ENCODE data around the gene GTPBP1. TPM values are rescaled to one million over a fixed set of nuclear protein-coding genes. Genes with fewer than 3 reads are reported as not detected.
A peak's percentile ranks its signal among the peaks of the same experiment; 100 is the strongest.

The GTPBP1 gene
- total and polyA plus RNA-seq, 9 donors = 22.5 to 45.3 (median 34.6) TPM

DNA sequence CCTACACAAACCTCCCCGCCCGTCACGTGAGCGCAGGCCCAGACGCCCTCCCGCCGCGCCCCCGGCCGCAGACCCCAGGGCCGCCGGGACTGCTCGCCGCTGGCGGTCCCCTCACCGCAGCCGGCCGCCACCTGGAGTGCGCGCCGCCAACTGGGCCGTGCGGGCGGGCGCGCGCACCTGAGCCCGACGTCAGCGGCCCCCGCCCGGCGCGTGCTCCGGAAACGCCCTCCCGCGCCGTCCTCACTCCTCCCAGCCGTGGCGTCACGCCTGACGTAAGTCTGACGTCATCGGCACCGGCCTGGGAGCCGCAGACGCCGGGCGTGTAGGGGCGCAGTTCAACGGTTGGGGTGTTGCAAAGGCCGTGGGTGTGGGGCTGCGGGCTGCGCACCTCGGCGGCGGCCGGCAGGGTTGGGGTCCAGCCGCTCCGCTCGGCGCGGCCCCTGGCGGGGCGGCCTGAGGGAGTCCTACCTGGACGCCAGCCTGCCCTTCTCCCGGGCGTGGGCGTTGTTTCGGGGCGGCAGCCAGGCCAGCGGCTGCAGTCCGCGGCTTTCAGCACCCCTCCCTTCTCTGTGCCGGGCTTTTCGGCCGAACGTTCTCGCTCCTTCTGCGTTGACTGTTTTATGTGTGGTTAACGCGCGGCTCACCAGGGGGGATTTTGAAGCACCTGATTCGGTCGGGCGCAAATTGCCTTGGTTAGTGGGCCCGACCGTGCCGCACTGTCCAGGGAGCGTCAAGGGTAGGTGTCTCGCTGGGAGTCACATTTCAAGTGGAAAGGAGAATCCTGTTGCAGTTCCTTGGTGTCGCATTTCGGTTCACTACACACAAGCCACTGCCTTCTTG lies 4.7 kb upstream of the GTPBP1 start, which contains the start of gene JOSD1:
Gene JOSD1 (minus strand): TSS at position 155 of the 840 bp plus-strand sequence. CDS start 956 bp downstream, outside the sequence.
- under 1% methylated on average over 75 of the region's 94 CpGs for WGBS (ENCODE audit: insufficient coverage)
- Histone ChIP-seq H3K4me1 (ENCODE audit: control insufficient read depth, insufficient read depth, low read length) (peaks cover 39% of the 10 kb centered on the region), H3K9me3 (replicated peaks; ENCODE audit: control insufficient read depth, low read depth, low read length) (no peaks in the 10 kb centered on the region), H3K36me3 (ENCODE audit: control insufficient read depth, insufficient read depth, low read length) (peaks cover 28% of the 10 kb centered on the region), H3K4me3 (ENCODE audit: low read length) (peak within 1 kb of the TSS; percentile 79), H3K27me3 (ENCODE audit: control insufficient read depth, insufficient read depth, low read length) (no peaks in the 10 kb centered on the region), H3K27ac (ENCODE audit: low read length) (peak within 1 kb of the TSS; percentile 89)
- DNase-seq = peak; percentile 97

DNA sequence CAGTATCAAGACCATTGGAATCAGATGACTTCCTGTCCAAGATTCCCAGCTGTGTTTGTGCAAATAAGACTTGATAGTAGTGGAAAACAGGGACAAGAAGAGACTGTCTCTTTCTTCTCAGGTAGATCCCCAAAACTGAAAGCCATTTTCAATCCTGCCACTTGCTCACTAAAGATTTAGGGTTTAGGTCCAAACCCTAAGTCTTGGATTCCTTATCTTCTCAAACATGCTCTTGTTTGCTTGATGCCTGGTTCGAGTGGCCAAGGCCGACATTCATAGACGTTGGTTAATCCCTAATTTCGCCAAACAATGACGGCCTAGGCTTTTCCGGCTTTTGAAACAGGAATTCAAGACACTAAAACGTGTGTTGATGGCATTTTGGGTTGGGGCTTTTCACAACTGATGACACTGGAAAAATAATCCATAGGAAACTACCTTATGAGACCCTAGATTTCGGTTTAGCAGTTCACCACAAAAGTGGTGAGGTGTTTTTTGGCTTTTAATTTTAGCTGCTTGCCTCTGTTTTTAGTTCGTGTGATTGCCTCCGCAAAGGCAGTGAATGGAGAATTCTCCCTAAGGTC lies 1.0 kb upstream of the GTPBP1 start:
- peaks cover 4% of the 10 kb centered on the region for H3K36me3 ChIP-seq (ENCODE audit: control insufficient read depth, insufficient read depth, low read length)
- H3K27ac ChIP-seq (ENCODE audit: low read length) = peak overlapping the region; percentile 95
- no peaks in the 10 kb centered on the region for H3K9me3 ChIP-seq (replicated peaks; ENCODE audit: control insufficient read depth, low read depth, low read length)
- 27% methylated on average over 6 of the region's 10 CpGs for WGBS (ENCODE audit: insufficient coverage)
- H3K4me3 ChIP-seq (ENCODE audit: low read length) = peak overlapping the region; percentile 37
- H3K4me1 ChIP-seq (ENCODE audit: control insufficient read depth, insufficient read depth, low read length) = peaks cover 35% of the 10 kb centered on the region
- DNase-seq = peak; percentile 47
- H3K27me3 ChIP-seq (ENCODE audit: control insufficient read depth, insufficient read depth, low read length) = no peaks in the 10 kb centered on the region

DNA sequence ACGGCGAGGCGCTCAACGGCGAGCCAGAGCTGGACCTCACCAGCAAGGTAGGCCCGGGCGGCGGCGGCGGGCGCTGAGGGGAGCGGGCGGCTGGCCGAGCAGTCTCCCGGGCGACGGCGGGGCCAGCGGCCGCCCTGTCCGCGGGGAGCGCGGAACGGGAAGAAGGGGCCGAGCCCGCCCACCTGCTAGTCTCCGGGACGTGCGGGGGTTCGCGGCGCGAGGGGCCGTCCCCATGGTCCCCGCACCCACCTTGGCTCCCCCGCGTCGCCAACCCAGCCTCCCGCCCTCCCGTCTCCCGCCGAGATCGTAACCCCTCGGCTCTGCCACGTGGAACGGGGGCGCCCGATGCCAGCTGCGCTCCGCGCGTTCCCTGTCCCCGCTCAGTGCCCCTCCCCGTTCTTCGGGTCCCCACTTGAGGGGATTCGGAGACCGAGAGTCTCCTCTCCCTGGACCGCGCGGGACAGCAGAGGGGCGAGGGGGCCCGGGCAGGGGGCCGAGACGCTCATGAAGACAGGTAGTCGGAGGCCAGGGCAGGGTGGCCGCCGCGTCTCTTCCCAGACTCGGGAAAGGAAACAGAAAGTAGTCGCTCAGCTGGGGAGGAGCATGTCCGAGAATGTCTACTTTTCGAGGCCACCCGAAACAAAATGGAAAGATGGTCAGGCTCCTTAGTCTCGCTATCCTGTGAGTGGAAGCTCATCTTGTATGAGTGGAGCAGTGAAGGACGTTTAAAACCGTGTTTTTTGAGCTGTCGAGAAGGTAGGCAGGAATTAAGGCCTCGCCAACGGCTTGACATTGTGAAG lies 557 bp downstream of the GTPBP1 start:
- Histone ChIP-seq H3K4me1 (ENCODE audit: control insufficient read depth, insufficient read depth, low read length) (peaks cover 32% of the 10 kb centered on the region), H3K27ac (ENCODE audit: low read length) (peak overlapping the region; percentile 96), H3K4me3 (ENCODE audit: low read length) (peak overlapping the region; percentile 93), H3K9me3 (replicated peaks; ENCODE audit: control insufficient read depth, low read depth, low read length) (no peaks in the 10 kb centered on the region), H3K36me3 (ENCODE audit: control insufficient read depth, insufficient read depth, low read length) (peaks cover 17% of the 10 kb centered on the region), H3K27me3 (ENCODE audit: control insufficient read depth, insufficient read depth, low read length) (no peaks in the 10 kb centered on the region)
- peak; percentile 71 for DNase-seq
- under 1% methylated on average over 80 of the region's 80 CpGs for WGBS (ENCODE audit: insufficient coverage)

DNA sequence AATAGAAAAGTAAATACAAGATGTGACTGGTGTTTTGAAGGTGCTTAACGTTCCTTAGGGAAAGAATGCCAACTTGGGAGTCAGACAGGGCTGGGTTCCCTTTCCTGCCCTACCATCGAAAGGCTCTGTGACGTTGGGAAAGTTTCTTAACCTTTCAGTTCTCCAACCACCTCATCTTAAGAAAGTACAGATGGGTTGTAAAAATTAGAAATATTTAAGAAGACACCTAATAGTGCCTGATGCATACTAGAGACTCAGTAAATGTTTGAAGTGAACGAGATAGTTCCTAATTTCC lies 1.1 kb downstream of the GTPBP1 start:
- H3K4me3 ChIP-seq (ENCODE audit: low read length) = peak overlapping the region; percentile 93
- H3K27ac ChIP-seq (ENCODE audit: low read length) = peak overlapping the region; percentile 96
- H3K4me1 ChIP-seq (ENCODE audit: control insufficient read depth, insufficient read depth, low read length) = peaks cover 27% of the 10 kb centered on the region
- DNase-seq = no peak
- peaks cover 17% of the 10 kb centered on the region for H3K36me3 ChIP-seq (ENCODE audit: control insufficient read depth, insufficient read depth, low read length)
- H3K9me3 ChIP-seq (replicated peaks; ENCODE audit: control insufficient read depth, low read depth, low read length) = no peaks in the 10 kb centered on the region
- H3K27me3 ChIP-seq (ENCODE audit: control insufficient read depth, insufficient read depth, low read length) = no peaks in the 10 kb centered on the region
- WGBS (ENCODE audit: insufficient coverage) = no CpG with 5 or more reads among the region's 4 CpGs

DNA sequence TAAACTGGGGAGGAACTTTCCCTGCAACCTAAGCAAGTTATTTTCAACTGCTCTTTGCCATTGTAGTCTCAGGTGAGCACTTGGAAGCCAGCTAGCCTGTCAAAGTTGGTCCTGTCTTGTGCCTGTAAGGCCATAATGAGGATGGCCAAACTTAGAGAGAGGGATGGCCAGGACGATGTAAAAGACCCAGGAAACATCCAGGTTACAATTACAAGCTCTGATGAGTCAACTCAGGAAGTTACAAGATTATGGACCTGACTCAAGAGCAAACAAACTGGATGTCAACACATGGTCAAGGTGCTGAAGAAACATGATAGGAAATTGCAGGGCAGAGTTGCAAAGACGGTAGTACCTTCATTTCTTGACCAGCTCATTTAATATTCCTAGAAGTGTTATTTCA lies 1.6 kb downstream of the GTPBP1 start:
- 43% methylated on average over 1 of the region's 2 CpGs for WGBS (ENCODE audit: insufficient coverage)
- no peak overlapping the region for H3K4me3 ChIP-seq (ENCODE audit: low read length)
- no peaks in the 10 kb centered on the region for H3K9me3 ChIP-seq (replicated peaks; ENCODE audit: control insufficient read depth, low read depth, low read length)
- peaks cover 22% of the 10 kb centered on the region for H3K36me3 ChIP-seq (ENCODE audit: control insufficient read depth, insufficient read depth, low read length)
- H3K27me3 ChIP-seq (ENCODE audit: control insufficient read depth, insufficient read depth, low read length) = no peaks in the 10 kb centered on the region
- no peak for DNase-seq
- H3K27ac ChIP-seq (ENCODE audit: low read length) = no peak overlapping the region
- H3K4me1 ChIP-seq (ENCODE audit: control insufficient read depth, insufficient read depth, low read length) = peaks cover 31% of the 10 kb centered on the region

DNA sequence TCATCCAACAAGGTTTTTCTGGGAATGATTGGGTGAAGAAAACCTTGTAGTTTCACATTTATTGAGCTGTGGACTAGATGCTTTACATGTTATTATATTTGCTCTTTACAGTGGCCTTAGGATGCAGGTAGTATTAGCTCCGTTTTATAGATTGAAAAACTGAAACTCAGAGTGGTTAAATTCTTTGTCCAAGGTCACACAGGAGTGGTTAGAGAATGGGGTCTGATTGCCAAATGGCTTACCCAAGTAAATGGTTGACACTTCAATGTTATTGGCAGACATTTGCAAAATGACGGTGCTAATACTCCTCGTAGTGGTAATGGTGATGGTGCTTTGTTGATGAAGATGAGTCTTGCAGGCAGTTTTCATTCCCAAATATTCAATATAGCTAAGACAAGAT lies 2.2 kb downstream of the GTPBP1 start:
- Histone ChIP-seq H3K27me3 (ENCODE audit: control insufficient read depth, insufficient read depth, low read length) (no peaks in the 10 kb centered on the region), H3K36me3 (ENCODE audit: control insufficient read depth, insufficient read depth, low read length) (peaks cover 29% of the 10 kb centered on the region), H3K9me3 (replicated peaks; ENCODE audit: control insufficient read depth, low read depth, low read length) (no peaks in the 10 kb centered on the region), H3K4me3 (ENCODE audit: low read length) (no peak overlapping the region), H3K27ac (ENCODE audit: low read length) (no peak overlapping the region), H3K4me1 (ENCODE audit: control insufficient read depth, insufficient read depth, low read length) (peaks cover 38% of the 10 kb centered on the region)
- DNase-seq = no peak
- WGBS (ENCODE audit: insufficient coverage) = 92% methylated on average over 1 of the region's 3 CpGs

DNA sequence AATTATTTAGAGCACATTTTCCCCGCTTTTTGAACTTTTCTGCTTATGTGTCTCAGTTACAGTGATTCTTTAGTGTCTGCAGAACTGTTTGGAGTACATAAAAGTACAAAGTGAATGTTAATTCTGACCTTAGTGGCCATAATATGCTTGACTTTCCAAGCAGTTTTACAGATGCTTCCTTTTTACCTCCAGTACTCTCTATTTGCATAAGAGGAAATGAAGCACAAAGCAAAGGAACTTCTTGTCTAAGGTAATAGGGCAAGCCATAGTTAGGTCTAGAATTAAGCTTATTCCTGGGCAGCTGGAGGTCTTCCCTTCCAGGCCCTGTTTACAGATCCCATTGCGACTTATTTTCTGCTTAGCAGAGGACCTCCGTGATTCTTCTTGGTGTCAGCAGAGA lies 3.6 kb downstream of the GTPBP1 start:
- no peak overlapping the region for H3K27ac ChIP-seq (ENCODE audit: low read length)
- H3K27me3 ChIP-seq (ENCODE audit: control insufficient read depth, insufficient read depth, low read length) = no peaks in the 10 kb centered on the region
- no peak overlapping the region for H3K4me3 ChIP-seq (ENCODE audit: low read length)
- DNase-seq = no peak
- 82% methylated on average over 3 of the region's 3 CpGs for WGBS (ENCODE audit: insufficient coverage)
- no peaks in the 10 kb centered on the region for H3K9me3 ChIP-seq (replicated peaks; ENCODE audit: control insufficient read depth, low read depth, low read length)
- peaks cover 46% of the 10 kb centered on the region for H3K4me1 ChIP-seq (ENCODE audit: control insufficient read depth, insufficient read depth, low read length)
- H3K36me3 ChIP-seq (ENCODE audit: control insufficient read depth, insufficient read depth, low read length) = peaks cover 30% of the 10 kb centered on the region

DNA sequence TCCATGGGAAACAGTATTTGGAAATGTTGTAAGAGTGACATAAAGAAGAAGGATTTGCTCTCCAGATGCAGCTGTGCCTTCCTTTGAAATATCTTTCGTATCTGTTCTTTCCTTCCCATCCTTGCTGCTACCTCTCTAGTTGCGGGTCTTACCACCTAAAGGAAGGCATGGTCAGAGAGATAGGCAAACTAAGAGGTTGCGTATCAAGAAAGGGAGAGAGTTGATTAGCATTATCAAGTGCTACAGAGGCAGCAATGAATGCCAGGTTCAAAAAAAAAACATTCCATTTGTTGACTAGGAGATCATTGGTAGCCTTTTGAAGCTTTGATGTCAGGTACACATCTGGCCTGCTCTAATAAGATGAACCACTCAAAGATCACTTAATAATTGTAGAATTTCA lies 4.6 kb downstream of the GTPBP1 start:
- WGBS (ENCODE audit: insufficient coverage) = 100% methylated on average over 1 of the region's 3 CpGs
- peaks cover 50% of the 10 kb centered on the region for H3K4me1 ChIP-seq (ENCODE audit: control insufficient read depth, insufficient read depth, low read length)
- no peak for DNase-seq
- H3K9me3 ChIP-seq (replicated peaks; ENCODE audit: control insufficient read depth, low read depth, low read length) = no peaks in the 10 kb centered on the region
- H3K27me3 ChIP-seq (ENCODE audit: control insufficient read depth, insufficient read depth, low read length) = no peaks in the 10 kb centered on the region
- peaks cover 35% of the 10 kb centered on the region for H3K36me3 ChIP-seq (ENCODE audit: control insufficient read depth, insufficient read depth, low read length)
- H3K4me3 ChIP-seq (ENCODE audit: low read length) = no peak overlapping the region
- H3K27ac ChIP-seq (ENCODE audit: low read length) = no peak overlapping the region

DNA sequence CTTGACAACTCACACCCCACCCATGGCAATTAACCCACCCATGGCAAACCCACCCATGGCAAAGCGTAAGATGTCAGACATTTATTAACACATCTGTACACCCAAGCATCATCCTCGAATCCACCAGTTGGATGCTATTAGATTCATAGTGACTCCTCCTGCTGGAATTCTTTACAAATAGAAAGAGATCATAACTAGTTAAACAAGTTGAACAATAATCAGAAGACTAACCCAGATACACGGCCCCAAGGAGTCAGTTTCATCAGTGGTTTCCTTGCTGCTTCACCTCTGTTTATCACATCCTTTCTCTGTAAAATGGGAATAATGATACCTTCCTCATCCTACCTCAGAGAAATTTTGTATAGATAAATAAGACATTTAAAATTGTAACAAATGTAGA lies 5.1 kb downstream of the GTPBP1 start:
- no peak for DNase-seq
- H3K27ac ChIP-seq (ENCODE audit: low read length) = no peak overlapping the region
- no peak overlapping the region for H3K4me3 ChIP-seq (ENCODE audit: low read length)
- H3K4me1 ChIP-seq (ENCODE audit: control insufficient read depth, insufficient read depth, low read length) = peaks cover 56% of the 10 kb centered on the region
- H3K9me3 ChIP-seq (replicated peaks; ENCODE audit: control insufficient read depth, low read depth, low read length) = no peaks in the 10 kb centered on the region
- WGBS (ENCODE audit: insufficient coverage) = no CpG with 5 or more reads among the region's 3 CpGs
- no peaks in the 10 kb centered on the region for H3K27me3 ChIP-seq (ENCODE audit: control insufficient read depth, insufficient read depth, low read length)
- H3K36me3 ChIP-seq (ENCODE audit: control insufficient read depth, insufficient read depth, low read length) = peaks cover 40% of the 10 kb centered on the region
